Esophagus squamous epithelium (tissue), 5 donors: ENCODE data around the gene ARHGAP44. TPM values are rescaled to one million over a fixed set of nuclear protein-coding genes. Genes with fewer than 3 reads are reported as not detected.

Source experiments
- DNase-seq: peaks from one replicate; lab custom pipeline; 2025; lab: John Stamatoyannopoulos, UW
- H3K27ac ChIP-seq, 4 donors: fragments of 200-600 bp; sonication (generic); one replicate each; pipeline ENCODE4 v1.5.1; 2016 to 2019; ENCODE audit warnings: mild to moderate bottlenecking in 1 of 4
- H3K27me3 ChIP-seq, 4 donors: fragments of 200-600 bp; sonication (generic); 1 replicate in 3 of 4; 2 replicates in 1 of 4; pipeline versions ENCODE4 v1.5.1 to v1.6.0; 2017 to 2021; ENCODE audit warnings: antibody characterized with exemption in 1 of 4
- H3K36me3 ChIP-seq, 3 donors: fragments of 200-600 bp; sonication (generic); one replicate each; pipeline ENCODE4 v1.5.1; 2016 to 2019
- H3K4me1 ChIP-seq, 3 donors: fragments of 200-600 bp; sonication (generic); one replicate each; pipeline ENCODE4 v1.5.1; 2017 to 2019
- H3K4me3 ChIP-seq, 4 donors: fragments of 200-600 bp; sonication (generic); 1 replicate in 3 of 4; 2 replicates in 1 of 4; pipeline ENCODE4 v1.5.1; 2016 to 2019; ENCODE audit warnings: mild to moderate bottlenecking in 2 of 4, moderate library complexity in 1 of 4
- H3K9me3 ChIP-seq, 3 donors: fragments of 200-600 bp; sonication (generic); one replicate each; pipeline ENCODE4 v1.5.1; 2016 to 2019
- CTCF ChIP-seq, 6 experiments: fragments of 450-650 bp in 4 of 6; fragments of 200-600 bp in 2 of 6; sonication (generic) in 2 of 6; IDR thresholded peaks; one replicate each; pipeline ENCODE4 v1.5.1; 2016 to 2019; ENCODE audit warnings: antibody characterized with exemption in 6 of 6, mild to moderate bottlenecking in 4 of 6, moderate library complexity in 4 of 6
- POLR2A ChIP-seq, 4 donors: fragments of 450-650 bp; IDR thresholded peaks; one replicate each; pipeline ENCODE4 v1.6.1; 2017; ENCODE audit warnings: antibody characterized with exemption in 4 of 4, mild to moderate bottlenecking in 4 of 4, moderate library complexity in 3 of 4
- WGBS, 2 donors: methylation state at CpG; one replicate each; pipeline ENCODE4 v1.1.5; 2018; 5-methylcytosine and 5-hydroxymethylcytosine counted together
- intact Hi-C: fragments of 100-400 bp; cut with DNase I; formaldehyde crosslinking; loops from one replicate; pipeline ENCODE4 v1.15.0; 2022
- total RNA-seq, 4 donors: library from RNA; depleted of rRNA; stranded (reverse); fragments of >200 nt; gene quantifications; one replicate each; pipeline ENCODE4 v1.1.0, GENCODE V29; 2016
- donor health status: DM: yes; HTN: yes; CAD: no.

ARHGAP44 gene
- total RNA-seq, 4 donors from 2014 or later = 0.61 to 1.9 (median 0.89) TPM

GRCh38 chr17:12744786-12745185 is 44.5 kb upstream of the ARHGAP44 start:
- TF ChIP-seq CTCF (IDR thresholded peaks at IDR 0.05) (no peak), POLR2A (IDR thresholded peaks at IDR 0.05) (no peak)
- WGBS, 2 donors = 83 to 84% methylated on average over 1 of the region's 1 CpG
- Histone ChIP-seq H3K36me3 (no peaks in the 10 kb centered on the region), H3K9me3 (no peaks in the 10 kb centered on the region), H3K4me3 (no peak overlapping the region), H3K4me1 (peaks cover 0 to 12% (median 4%) of the 10 kb centered on the region in 3 donors), H3K27me3 (no peaks in the 10 kb centered on the region), H3K27ac (no peak overlapping the region)
- DNase-seq = no peak
- intact Hi-C loops = no loop called here

GRCh38 chr17:12745486-12745885 is 43.8 kb upstream of the ARHGAP44 start:
- peaks cover 0 to 12% (median 4%) of the 10 kb centered on the region in 3 donors for H3K4me1 ChIP-seq

GRCh38 chr17:12756786-12757185 is 32.5 kb upstream of the ARHGAP44 start:
- Histone ChIP-seq H3K27me3 (no peaks in the 10 kb centered on the region), H3K9me3 (no peaks in the 10 kb centered on the region), H3K4me3 (no peak overlapping the region), H3K4me1 (no peaks in the 10 kb centered on the region), H3K27ac (no peak overlapping the region), H3K36me3 (no peaks in the 10 kb centered on the region)
- intact Hi-C loops = no loop called here
- TF ChIP-seq CTCF (IDR thresholded peaks at IDR 0.05) (no peak), POLR2A (IDR thresholded peaks at IDR 0.05) (no peak)
- no peak for DNase-seq

More at GRCh38 chr17:12745486-12745885, 43.8 kb upstream of the ARHGAP44 start:
- no peak overlapping the region for H3K27ac ChIP-seq
- intact Hi-C loops = no loop called here
- WGBS, 2 donors = 60 to 69% methylated on average over 7 of the region's 7 CpGs
- H3K9me3 ChIP-seq = no peaks in the 10 kb centered on the region
- H3K4me3 ChIP-seq = no peak overlapping the region
- no peak for DNase-seq
- H3K27me3 ChIP-seq = no peaks in the 10 kb centered on the region
- no peaks in the 10 kb centered on the region for H3K36me3 ChIP-seq
- TF ChIP-seq POLR2A (IDR thresholded peaks at IDR 0.05) (no peak), CTCF (IDR thresholded peaks at IDR 0.05) (no peak)

GRCh38 chr17:12759090-12759489 is 30.2 kb upstream of the ARHGAP44 start:
- Histone ChIP-seq H3K27ac (no peak overlapping the region), H3K9me3 (no peaks in the 10 kb centered on the region), H3K4me3 (no peak overlapping the region), H3K4me1 (no peaks in the 10 kb centered on the region), H3K27me3 (no peaks in the 10 kb centered on the region), H3K36me3 (no peaks in the 10 kb centered on the region)
- 42 to 46% methylated on average over 2 of the region's 2 CpGs for WGBS, 2 donors
- intact Hi-C loops = no loop called here
- no peak for TF ChIP-seq POLR2A (IDR thresholded peaks at IDR 0.05)
- no peak for TF ChIP-seq CTCF (IDR thresholded peaks at IDR 0.05)
- DNase-seq = no peak

- no peak overlapping the region for H3K27ac ChIP-seq
- peaks cover 0 to 3% (median 0%) of the 10 kb centered on the region in 4 donors for H3K27me3 ChIP-seq
- no peaks in the 10 kb centered on the region for H3K36me3 ChIP-seq
- TF ChIP-seq CTCF (IDR thresholded peaks at IDR 0.05) (no peak), POLR2A (IDR thresholded peaks at IDR 0.05) (no peak)
- H3K4me1 ChIP-seq = no peaks in the 10 kb centered on the region
- no peak overlapping the region for H3K4me3 ChIP-seq
- no peak for DNase-seq
- 34% methylated on average over 6 of the region's 6 CpGs for WGBS, 2 donors
- intact Hi-C loops = no loop called here
- H3K9me3 ChIP-seq = no peaks in the 10 kb centered on the region
Measured at GRCh38 chr17:12765548-12765947, 23.8 kb upstream of the ARHGAP44 start.
